ENCODE results near the gene RAB10. TPM values are rescaled to one million over a fixed set of nuclear protein-coding genes. Genes with fewer than 3 reads are reported as not detected.

RAB10 gene
- total RNA-seq, 1 experiment from 2014 or later = 138 TPM

GRCh38 chr2:26002632-26003310 lies 31.1 kb upstream of the RAB10 start:
- ChIA-PET CTCF (no interaction called here), POLR2A (ENCODE audit: unreplicated experiment) (no interaction called here)
- ATAC-seq (no peak), DNase-seq (no peak)
- H3K9me3 ChIP-seq (ENCODE audit: low read length) = no peaks in the 10 kb centered on the region
- no peak overlapping the region for H3K4me3 ChIP-seq (ENCODE audit: low read length)
- intact Hi-C loops (cut with micrococcal nuclease) = no loop called here
- no peaks in the 10 kb centered on the region for H3K9me2 ChIP-seq (replicated peaks; ENCODE audit: low read length)
- BruUV-seq (replicated peaks) = no TSS peak
- no peak for TF ChIP-seq EZH2phosphoT487 (IDR thresholded peaks at IDR 0.05; ENCODE audit: borderline replicate concordance, low read length)
- no peak for TF ChIP-seq CTCF (conservative IDR thresholded peaks at IDR 0.05; ENCODE audit: low read depth, low read length)
- TF ChIP-seq EZH2 (IDR thresholded peaks at IDR 0.05; ENCODE audit: low read length, unreplicated experiment) = no peak
- H3K27me3 ChIP-seq (ENCODE audit: low read length) = no peaks in the 10 kb centered on the region
- H4K20me1 ChIP-seq (ENCODE audit: low read length) = no peaks in the 10 kb centered on the region
- no peak overlapping the region for H3K4me2 ChIP-seq (ENCODE audit: low read length)
- peaks cover 6% of the 10 kb centered on the region; the same call in 1 of the 2 replicates for H3K4me1 ChIP-seq (ENCODE audit: insufficient read depth, low read length)
- no peak overlapping the region for H3K9ac ChIP-seq (ENCODE audit: low read length)
- H3K27ac ChIP-seq (ENCODE audit: low read length) = no peak overlapping the region
- H3F3A ChIP-seq (ENCODE audit: low read length, unreplicated experiment) = no peaks in the 10 kb centered on the region
- no peaks in the 10 kb centered on the region for H3K36me3 ChIP-seq (ENCODE audit: low read depth, low read length)
- H3K79me2 ChIP-seq (ENCODE audit: low read length) = no peaks in the 10 kb centered on the region
- H2AFZ ChIP-seq (ENCODE audit: low read length) = no peak overlapping the region

- ChIA-PET POLR2A (ENCODE audit: unreplicated experiment) (no interaction called here), CTCF (interaction anchor here (0.7 kb wide), 1 partner anchor 156 kb away, joined by 6 read pairs; no protein-coding TSS in a partner anchor)
- H3K27me3 ChIP-seq (ENCODE audit: low read length) = no peaks in the 10 kb centered on the region
- no peaks in the 10 kb centered on the region for H3K9me3 ChIP-seq (ENCODE audit: low read length)
- H3K79me2 ChIP-seq (ENCODE audit: low read length) = no peaks in the 10 kb centered on the region
- peak overlapping the region; percentile 94 for H3K27ac ChIP-seq (ENCODE audit: low read length)
- H3K36me3 ChIP-seq (ENCODE audit: low read depth, low read length) = no peaks in the 10 kb centered on the region
- peak overlapping the region; percentile 65 for H3K9ac ChIP-seq (ENCODE audit: low read length)
- ATAC-seq (no peak), DNase-seq (no peak)
- no peak overlapping the region for H2AFZ ChIP-seq (ENCODE audit: low read length)
- H3K4me3 ChIP-seq (ENCODE audit: low read length) = no peak overlapping the region
- peaks cover 41% of the 10 kb centered on the region for H3K4me1 ChIP-seq (ENCODE audit: insufficient read depth, low read length)
- no TSS peak for BruUV-seq (replicated peaks)
- no peaks in the 10 kb centered on the region for H4K20me1 ChIP-seq (ENCODE audit: low read length)
- TF ChIP-seq EZH2 (IDR thresholded peaks at IDR 0.05; ENCODE audit: low read length, unreplicated experiment) (no peak), EZH2phosphoT487 (IDR thresholded peaks at IDR 0.05; ENCODE audit: borderline replicate concordance, low read length) (no peak), CTCF (conservative IDR thresholded peaks at IDR 0.05; ENCODE audit: low read depth, low read length) (no peak)
- intact Hi-C loops (cut with micrococcal nuclease) = no loop called here
- peaks cover 10% of the 10 kb centered on the region for H3F3A ChIP-seq (ENCODE audit: low read length, unreplicated experiment)
- peak overlapping the region; percentile 64 for H3K4me2 ChIP-seq (ENCODE audit: low read length)
- no peaks in the 10 kb centered on the region for H3K9me2 ChIP-seq (replicated peaks; ENCODE audit: low read length)
These were observed 25.8 kb upstream of the RAB10 start for GRCh38 chr2:26008095-26008494.
